ENCODE results near the gene TRIL. TPM values are rescaled to one million over a fixed set of nuclear protein-coding genes. Genes with fewer than 3 reads are reported as not detected.

Gene TRIL
- total RNA-seq, 4 donors from 2014 or later, result 1.3 to 9.4 (median 5.5) TPM

- peak overlapping the region; percentile 49 to 69 (median 58) for H3K4me3 ChIP-seq
- TF ChIP-seq CTCF (IDR thresholded peaks at IDR 0.05) (no peak), POLR2AphosphoS5 (IDR thresholded peaks at IDR 0.05) (no peak), EP300 (IDR thresholded peaks at IDR 0.05) (no peak), POLR2A (IDR thresholded peaks at IDR 0.05; ENCODE audit: low read depth) (no peak)
- WGBS, result 0% methylated on average over 7 of the region's 47 CpGs
These were observed 337 bp downstream of the TRIL start for GRCh38 chr7:28957751-28958234.

GRCh38 chr7:28957064-28957750, 923 bp downstream of the TRIL start:
- no peaks in the 10 kb centered on the region for H3K9me3 ChIP-seq
- peak overlapping the region; percentile 57 to 73 (median 61) for H3K27ac ChIP-seq (replicated peaks in 1 of 4)
- no peak for TF ChIP-seq POLR2AphosphoS5 (IDR thresholded peaks at IDR 0.05)
- DNase-seq (ENCODE audit: extremely low spot score), result peak; percentile 91
- peaks cover 34 to 45% (median 37%) of the 10 kb centered on the region in 4 donors for H3K4me1 ChIP-seq
- H3K36me3 ChIP-seq, result no peaks in the 10 kb centered on the region
- intact Hi-C loops (cut with DNase I), result loop anchor here (10.0 kb wide), 1 partner anchor 148 kb away; no protein-coding TSS in a partner anchor
- 10% methylated on average over 4 of the region's 59 CpGs for WGBS
- H3K4me3 ChIP-seq, result peak overlapping the region; percentile 49 to 69 (median 58)
- H3K27me3 ChIP-seq, result peaks cover 14 to 58% (median 26%) of the 10 kb centered on the region in 4 donors

More at GRCh38 chr7:28957751-28958234, 337 bp downstream of the TRIL start:
- DNase-seq (ENCODE audit: extremely low spot score), result peak; percentile 79
- no peaks in the 10 kb centered on the region for H3K36me3 ChIP-seq
- H3K27ac ChIP-seq (replicated peaks in 1 of 4), result peak overlapping the region; percentile 57 to 73 (median 61)
- intact Hi-C loops (cut with DNase I), result loop anchor here (10.0 kb wide), 1 partner anchor 147 kb away; no protein-coding TSS in a partner anchor
- H3K27me3 ChIP-seq, result peaks cover 14 to 52% (median 26%) of the 10 kb centered on the region in 4 donors
- no peaks in the 10 kb centered on the region for H3K9me3 ChIP-seq
- peaks cover 34 to 45% (median 37%) of the 10 kb centered on the region in 4 donors for H3K4me1 ChIP-seq

GRCh38 chr7:28956608-28957063, 1.5 kb downstream of the TRIL start:
- DNase-seq (ENCODE audit: extremely low spot score), result peak; percentile 85
- Histone ChIP-seq H3K9me3 (no peaks in the 10 kb centered on the region), H3K4me3 (peak overlapping the region; percentile 49 to 69 (median 58)), H3K27ac (replicated peaks in 1 of 4) (peak overlapping the region; percentile 57 to 73 (median 61)), H3K4me1 (peaks cover 34 to 45% (median 37%) of the 10 kb centered on the region in 4 donors), H3K27me3 (peaks cover 14 to 60% (median 26%) of the 10 kb centered on the region in 4 donors), H3K36me3 (no peaks in the 10 kb centered on the region)
- intact Hi-C loops (cut with DNase I), result loop anchor here (10.0 kb wide), 1 partner anchor 148 kb away; no protein-coding TSS in a partner anchor
- TF ChIP-seq CTCF (IDR thresholded peaks at IDR 0.05) (peak; percentile 38 to 46 (median 39)), POLR2AphosphoS5 (IDR thresholded peaks at IDR 0.05) (no peak), POLR2A (IDR thresholded peaks at IDR 0.05; ENCODE audit: low read depth) (no peak), EP300 (IDR thresholded peaks at IDR 0.05) (no peak)
- WGBS, result 8% methylated on average over 15 of the region's 39 CpGs

GRCh38 chr7:28955718-28956607, 2.2 kb downstream of the TRIL start:
- peak; percentile 90 for DNase-seq (ENCODE audit: extremely low spot score)
- H3K4me3 ChIP-seq, result peak overlapping the region; percentile 49 to 69 (median 58)
- H3K27ac ChIP-seq (replicated peaks in 1 of 4), result peak overlapping the region; percentile 57 to 73 (median 61)
- H3K9me3 ChIP-seq, result no peaks in the 10 kb centered on the region
- H3K27me3 ChIP-seq, result peaks cover 14 to 60% (median 26%) of the 10 kb centered on the region in 4 donors
- peaks cover 34 to 45% (median 37%) of the 10 kb centered on the region in 4 donors for H3K4me1 ChIP-seq
- H3K36me3 ChIP-seq, result no peaks in the 10 kb centered on the region
- TF ChIP-seq CTCF (IDR thresholded peaks at IDR 0.05) (peak; percentile 42 to 60 (median 58)), EP300 (IDR thresholded peaks at IDR 0.05) (no peak), POLR2A (IDR thresholded peaks at IDR 0.05; ENCODE audit: low read depth) (no peak), POLR2AphosphoS5 (IDR thresholded peaks at IDR 0.05) (peak in 1 of 2 donors; percentile 29)
- 0% methylated on average over 1 of the region's 104 CpGs for WGBS
- intact Hi-C loops (cut with DNase I), result loop anchor here (10.0 kb wide), 1 partner anchor 149 kb away; no protein-coding TSS in a partner anchor

Measured in esophagus muscularis mucosa (tissue), 4 donors.